Right lobe of liver (tissue), 4 donors: ENCODE results near the gene RUNX2.

Experiments used
- POLR2A ChIP-seq: fragments of 450-650 bp; IDR thresholded peaks from one replicate; pipeline ENCODE4 v1.6.1; 2017; ENCODE audit warnings: antibody characterized with exemption, mild to moderate bottlenecking
- TF ChIP-seq, protein P1 (sequence below), 4 donors: fragments of 200-600 bp in 3 of 4; fragments of 450-650 bp in 1 of 4; IDR thresholded peaks; one replicate each; pipeline versions ENCODE4 v1.5.1 to v1.8.0; 2016 to 2022; ENCODE audit warnings: antibody characterized with exemption in 4 of 4, mild to moderate bottlenecking in 2 of 4
- donor health status: DM: no; HTN: no; CAD: no.
- donor health status: DM: no; HTN: no; CAD: no.
- donor health status: DM: no; HTN: yes; CAD: no.

DNA sequence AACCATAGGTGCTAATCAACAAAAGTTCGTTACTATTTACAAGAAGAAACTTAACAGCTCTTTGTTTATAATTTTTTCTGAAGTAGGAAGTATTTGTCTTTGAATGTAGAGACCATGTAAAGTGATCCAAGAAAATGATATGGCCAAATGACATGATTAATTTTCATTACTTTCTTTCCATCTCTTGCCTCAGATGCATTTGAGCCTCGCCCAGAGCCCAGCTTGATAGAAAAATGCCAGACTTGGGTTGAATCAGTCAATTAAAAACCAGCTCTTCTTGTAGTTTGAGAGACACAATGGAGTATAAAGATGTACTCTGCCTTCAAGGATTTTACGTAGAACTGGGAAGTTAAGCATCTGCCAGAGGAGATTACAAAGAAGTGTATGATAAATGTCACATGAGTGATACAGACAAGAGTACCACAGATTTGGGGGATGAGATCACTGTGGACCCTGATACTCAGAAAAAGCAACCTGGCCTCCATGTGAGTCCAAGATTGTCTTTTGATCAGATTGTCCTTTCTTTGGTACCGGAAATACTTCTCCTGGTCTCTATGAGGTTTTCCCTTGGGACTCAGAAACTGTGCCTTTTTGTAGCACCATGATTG lies 142.1 kb downstream of the RUNX2 start:
- TF ChIP-seq, protein P1, sequence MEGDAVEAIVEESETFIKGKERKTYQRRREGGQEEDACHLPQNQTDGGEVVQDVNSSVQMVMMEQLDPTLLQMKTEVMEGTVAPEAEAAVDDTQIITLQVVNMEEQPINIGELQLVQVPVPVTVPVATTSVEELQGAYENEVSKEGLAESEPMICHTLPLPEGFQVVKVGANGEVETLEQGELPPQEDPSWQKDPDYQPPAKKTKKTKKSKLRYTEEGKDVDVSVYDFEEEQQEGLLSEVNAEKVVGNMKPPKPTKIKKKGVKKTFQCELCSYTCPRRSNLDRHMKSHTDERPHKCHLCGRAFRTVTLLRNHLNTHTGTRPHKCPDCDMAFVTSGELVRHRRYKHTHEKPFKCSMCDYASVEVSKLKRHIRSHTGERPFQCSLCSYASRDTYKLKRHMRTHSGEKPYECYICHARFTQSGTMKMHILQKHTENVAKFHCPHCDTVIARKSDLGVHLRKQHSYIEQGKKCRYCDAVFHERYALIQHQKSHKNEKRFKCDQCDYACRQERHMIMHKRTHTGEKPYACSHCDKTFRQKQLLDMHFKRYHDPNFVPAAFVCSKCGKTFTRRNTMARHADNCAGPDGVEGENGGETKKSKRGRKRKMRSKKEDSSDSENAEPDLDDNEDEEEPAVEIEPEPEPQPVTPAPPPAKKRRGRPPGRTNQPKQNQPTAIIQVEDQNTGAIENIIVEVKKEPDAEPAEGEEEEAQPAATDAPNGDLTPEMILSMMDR (IDR thresholded peaks at IDR 0.05): no peak
- TF ChIP-seq POLR2A: no peak
